ENCODE data around the gene TMEM59.

DNA sequence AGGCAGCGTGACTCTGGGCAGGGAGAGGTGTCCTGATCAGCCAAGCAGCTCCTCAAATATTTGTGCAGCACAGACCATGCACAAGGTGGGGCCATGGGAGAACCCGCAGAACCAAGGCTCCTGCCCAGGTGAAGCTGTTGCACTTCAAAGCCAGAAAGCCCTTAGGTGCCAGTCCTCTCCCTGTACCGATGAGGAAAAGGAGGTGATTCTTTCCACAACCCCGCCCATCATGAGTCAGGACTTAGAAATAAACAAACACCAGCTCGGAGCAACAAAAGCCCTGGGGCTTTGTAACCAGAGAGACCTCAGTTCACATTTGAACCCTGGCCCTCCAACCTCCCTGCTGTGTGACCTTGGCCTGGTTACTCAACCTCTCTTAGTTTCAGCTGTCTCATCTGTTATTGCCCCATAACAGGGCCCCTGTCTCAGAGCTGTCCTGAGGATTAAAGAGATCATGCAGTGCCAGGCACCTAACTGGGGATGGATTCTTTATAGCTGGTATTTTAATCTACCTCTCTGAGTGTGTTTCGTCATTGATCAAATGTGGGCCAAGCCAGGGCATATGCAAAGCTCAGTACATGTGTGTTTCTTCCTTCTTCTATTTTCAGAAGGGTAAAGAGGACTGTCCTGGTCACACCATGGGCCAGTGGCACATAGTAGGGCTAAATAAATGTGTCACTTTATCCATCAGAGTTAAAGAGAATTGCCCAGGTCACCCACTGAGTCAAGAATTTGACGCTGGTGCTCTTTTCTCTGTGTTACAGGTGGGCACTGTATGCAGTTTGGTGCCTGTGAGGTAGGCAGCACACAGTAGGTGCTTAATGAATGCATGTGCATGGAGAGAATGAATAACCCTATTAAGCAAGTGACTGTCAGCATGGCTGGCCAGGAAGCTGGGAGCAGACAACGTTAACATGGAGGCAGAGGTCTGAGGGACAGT is 36.4 kb downstream of the TMEM59 start:
- no peak for TF ChIP-seq POLR2A (IDR thresholded peaks at IDR 0.05; ENCODE audit: low read length)
- no peak for TF ChIP-seq GATA1 (IDR thresholded peaks at IDR 0.05; ENCODE audit: low read depth, low read length)

All from erythroblast (primary cell).